ENCODE data around the gene TSNAXIP1.
"Not testable (repeated sequence)": the region's sequence is repeated elsewhere in the genome, so short reads cannot be mapped to it uniquely, and the experiment has no call there.

The TSNAXIP1 gene

DNA sequence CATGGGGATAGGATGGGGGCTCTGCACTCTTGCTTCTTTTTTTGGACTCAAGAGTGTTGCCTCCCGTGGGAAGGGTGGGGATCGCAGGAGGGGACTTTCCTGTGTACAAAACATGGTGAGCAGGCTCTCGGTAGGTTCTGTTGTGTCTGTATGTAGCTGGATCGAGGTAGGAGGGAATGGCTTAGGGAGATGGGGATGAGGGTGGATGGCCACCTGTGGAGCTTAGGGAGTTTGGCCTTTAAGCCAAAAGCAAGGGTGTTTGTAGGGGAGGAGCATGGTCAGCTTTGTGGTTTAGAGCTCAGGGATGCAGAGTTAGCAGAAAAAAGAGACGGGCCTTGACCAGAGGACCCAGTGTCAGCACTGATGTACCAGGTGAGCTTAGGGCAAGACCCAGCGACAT lies 55.2 kb downstream of the TSNAXIP1 start:
- Histone ChIP-seq H3K36me3 (replicated peaks; ENCODE audit: insufficient read depth, low read length) (no peaks in the 10 kb centered on the region; the same call in none of the 2 replicates), H3K27ac (ENCODE audit: low read length) (no peak overlapping the region), H3K9ac (ENCODE audit: low read length) (no peak overlapping the region), H3K79me2 (ENCODE audit: low read length) (peaks cover 77% of the 10 kb centered on the region), H4K20me1 (ENCODE audit: insufficient read depth, low read length) (peaks cover 5% of the 10 kb centered on the region; the same call in 1 of the 2 replicates), H3K9me3 (replicated peaks; ENCODE audit: insufficient read depth, low read length) (no peaks in the 10 kb centered on the region), H3K4me1 (ENCODE audit: low read length) (no peaks in the 10 kb centered on the region), H3F3A (ENCODE audit: insufficient read depth, low read length) (no peaks in the 10 kb centered on the region), H2AFZ (ENCODE audit: low read length) (no peak overlapping the region), H3K27me3 (replicated peaks; ENCODE audit: insufficient read depth, low read length) (no peaks in the 10 kb centered on the region), H3K4me3 (ENCODE audit: low read length) (no peak overlapping the region), H3K9me2 (replicated peaks; ENCODE audit: insufficient read depth, low read length) (no peaks in the 10 kb centered on the region), H3K4me2 (ENCODE audit: low read depth, low read length) (no peak overlapping the region)
- DNase-seq, result no peak
- TF ChIP-seq, protein P1, sequence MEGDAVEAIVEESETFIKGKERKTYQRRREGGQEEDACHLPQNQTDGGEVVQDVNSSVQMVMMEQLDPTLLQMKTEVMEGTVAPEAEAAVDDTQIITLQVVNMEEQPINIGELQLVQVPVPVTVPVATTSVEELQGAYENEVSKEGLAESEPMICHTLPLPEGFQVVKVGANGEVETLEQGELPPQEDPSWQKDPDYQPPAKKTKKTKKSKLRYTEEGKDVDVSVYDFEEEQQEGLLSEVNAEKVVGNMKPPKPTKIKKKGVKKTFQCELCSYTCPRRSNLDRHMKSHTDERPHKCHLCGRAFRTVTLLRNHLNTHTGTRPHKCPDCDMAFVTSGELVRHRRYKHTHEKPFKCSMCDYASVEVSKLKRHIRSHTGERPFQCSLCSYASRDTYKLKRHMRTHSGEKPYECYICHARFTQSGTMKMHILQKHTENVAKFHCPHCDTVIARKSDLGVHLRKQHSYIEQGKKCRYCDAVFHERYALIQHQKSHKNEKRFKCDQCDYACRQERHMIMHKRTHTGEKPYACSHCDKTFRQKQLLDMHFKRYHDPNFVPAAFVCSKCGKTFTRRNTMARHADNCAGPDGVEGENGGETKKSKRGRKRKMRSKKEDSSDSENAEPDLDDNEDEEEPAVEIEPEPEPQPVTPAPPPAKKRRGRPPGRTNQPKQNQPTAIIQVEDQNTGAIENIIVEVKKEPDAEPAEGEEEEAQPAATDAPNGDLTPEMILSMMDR (IDR thresholded peaks at IDR 0.05; ENCODE audit: low read length), result no peak

DNA sequence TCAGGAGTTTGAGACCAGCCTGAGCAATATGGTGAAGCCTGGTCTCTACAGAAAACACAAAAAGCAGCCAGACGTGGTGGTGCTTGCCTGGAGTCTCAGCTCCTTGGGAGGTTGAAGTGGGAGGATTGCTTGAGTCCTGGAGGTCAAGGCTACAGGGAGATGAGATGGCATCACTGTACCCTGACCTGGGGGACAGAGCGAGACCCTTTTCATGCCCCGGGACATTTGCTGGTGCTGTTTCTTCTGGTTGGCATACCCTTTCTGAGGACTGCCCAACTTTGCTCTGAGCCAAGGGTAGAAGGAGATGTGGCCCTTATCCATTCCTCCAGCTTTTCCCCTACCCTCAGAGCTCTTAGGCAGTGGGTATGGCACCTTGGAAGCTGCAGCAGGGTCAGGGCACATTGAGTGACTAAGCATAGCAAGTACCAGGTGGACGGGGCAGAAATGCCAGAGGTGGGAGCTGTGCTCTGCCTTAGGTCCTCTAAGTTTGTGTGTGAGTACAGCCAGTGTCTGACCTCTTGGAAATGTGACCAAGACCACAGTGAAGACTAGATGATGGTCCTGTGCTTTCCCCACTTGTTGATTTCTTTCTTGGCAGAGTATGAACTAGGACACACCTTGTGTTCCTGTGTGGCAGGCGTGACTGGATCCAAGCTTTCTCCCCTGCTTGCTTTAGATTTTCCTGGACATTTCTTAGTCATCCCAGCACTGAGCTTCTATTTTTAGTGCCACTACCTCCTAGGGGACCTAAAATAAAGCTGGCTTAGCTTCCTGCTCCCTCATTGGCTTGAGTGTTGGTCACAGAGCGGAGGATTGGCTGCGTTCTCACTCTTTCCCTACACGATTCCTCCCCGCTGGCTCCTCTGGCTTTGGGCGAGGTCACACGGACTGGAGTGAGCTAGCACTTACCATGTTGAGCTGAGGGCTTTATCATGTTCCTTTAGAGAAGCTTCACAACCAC lies 56.2 kb downstream of the TSNAXIP1 start:
- Histone ChIP-seq H4K20me1 (ENCODE audit: insufficient read depth, low read length) (no peaks in the 10 kb centered on the region; the same call in 1 of the 2 replicates), H3K9me2 (replicated peaks; ENCODE audit: insufficient read depth, low read length) (no peaks in the 10 kb centered on the region), H3F3A (ENCODE audit: insufficient read depth, low read length) (no peaks in the 10 kb centered on the region), H2AFZ (ENCODE audit: low read length) (no peak overlapping the region), H3K4me2 (ENCODE audit: low read depth, low read length) (no peak overlapping the region), H3K36me3 (replicated peaks; ENCODE audit: insufficient read depth, low read length) (no peaks in the 10 kb centered on the region; the same call in none of the 2 replicates), H3K9me3 (replicated peaks; ENCODE audit: insufficient read depth, low read length) (no peaks in the 10 kb centered on the region), H3K27me3 (replicated peaks; ENCODE audit: insufficient read depth, low read length) (no peaks in the 10 kb centered on the region), H3K9ac (ENCODE audit: low read length) (no peak overlapping the region), H3K79me2 (ENCODE audit: low read length) (peaks cover 69% of the 10 kb centered on the region), H3K4me1 (ENCODE audit: low read length) (no peaks in the 10 kb centered on the region), H3K4me3 (ENCODE audit: low read length) (no peak overlapping the region), H3K27ac (ENCODE audit: low read length) (no peak overlapping the region)
- no peak for DNase-seq
- no peak for TF ChIP-seq EZH2 (optimal IDR thresholded peaks at IDR 0.05; ENCODE audit: low read depth, low read length)
- no peak for TF ChIP-seq EZH2phosphoT487 (IDR thresholded peaks at IDR 0.05; ENCODE audit: low read length)
- TF ChIP-seq, protein P1 (IDR thresholded peaks at IDR 0.05; ENCODE audit: low read length), result no peak

DNA sequence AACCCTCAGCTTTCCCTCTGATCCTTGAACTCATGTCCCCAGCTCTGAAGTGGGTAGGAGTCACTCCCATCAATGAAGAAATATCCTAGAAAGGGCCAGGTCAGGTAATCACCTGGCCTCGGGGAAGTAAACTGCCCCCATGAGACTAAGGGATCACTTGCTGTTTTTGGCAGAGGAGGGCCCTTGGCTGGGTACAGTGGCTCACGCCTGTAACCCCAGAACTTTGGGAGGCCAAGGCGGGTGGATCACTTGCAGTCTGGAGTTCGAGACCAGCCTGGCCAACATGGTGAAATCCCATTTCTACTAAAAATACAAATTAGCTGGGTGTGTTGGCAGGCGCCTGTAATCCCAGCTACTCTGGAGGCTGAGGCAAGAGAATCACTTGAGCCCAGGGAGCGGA lies 57.4 kb downstream of the TSNAXIP1 start:
- H4K20me1 ChIP-seq (ENCODE audit: insufficient read depth, low read length); H3K27me3 ChIP-seq (replicated peaks; ENCODE audit: insufficient read depth, low read length); H3K36me3 ChIP-seq (replicated peaks; ENCODE audit: insufficient read depth, low read length); H3K4me1 ChIP-seq (ENCODE audit: low read length); H3K4me3 ChIP-seq (ENCODE audit: low read length); H3F3A ChIP-seq (ENCODE audit: insufficient read depth, low read length); H3K4me2 ChIP-seq (ENCODE audit: low read depth, low read length); H3K9me3 ChIP-seq (replicated peaks; ENCODE audit: insufficient read depth, low read length); H3K9ac ChIP-seq (ENCODE audit: low read length); DNase-seq; H2AFZ ChIP-seq (ENCODE audit: low read length); H3K27ac ChIP-seq (ENCODE audit: low read length); H3K9me2 ChIP-seq (replicated peaks; ENCODE audit: insufficient read depth, low read length): not testable (repeated sequence)
- H3K79me2 ChIP-seq (ENCODE audit: low read length), result peaks cover 58% of the 10 kb centered on the region

DNA sequence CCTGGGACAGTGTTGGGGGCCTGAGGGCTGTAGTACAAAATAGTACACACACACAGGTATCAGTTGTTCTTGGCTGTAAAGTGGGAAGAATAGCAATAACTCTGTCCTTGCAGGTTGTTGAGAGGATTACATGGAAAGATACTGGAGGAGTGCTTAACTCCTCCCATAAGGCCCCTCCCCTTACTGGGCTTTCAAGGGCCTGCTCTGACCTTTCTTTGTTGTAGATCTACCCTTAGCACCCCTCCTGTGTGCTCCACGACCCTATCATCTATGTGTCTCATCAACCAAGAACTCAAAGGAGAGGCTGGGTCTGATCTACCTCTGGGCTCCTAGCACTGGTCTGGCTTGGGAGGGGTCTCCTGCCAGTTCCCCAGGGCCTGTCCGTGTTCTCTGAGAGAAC lies 57.9 kb downstream of the TSNAXIP1 start:
- Histone ChIP-seq H3K27me3 (replicated peaks; ENCODE audit: insufficient read depth, low read length) (no peaks in the 10 kb centered on the region), H3K27ac (ENCODE audit: low read length) (no peak overlapping the region), H3K9me2 (replicated peaks; ENCODE audit: insufficient read depth, low read length) (no peaks in the 10 kb centered on the region), H3K4me1 (ENCODE audit: low read length) (no peaks in the 10 kb centered on the region), H3K79me2 (ENCODE audit: low read length) (peaks cover 53% of the 10 kb centered on the region), H2AFZ (ENCODE audit: low read length) (no peak overlapping the region), H3K9ac (ENCODE audit: low read length) (no peak overlapping the region), H3F3A (ENCODE audit: insufficient read depth, low read length) (no peaks in the 10 kb centered on the region), H3K36me3 (replicated peaks; ENCODE audit: insufficient read depth, low read length) (no peaks in the 10 kb centered on the region; the same call in none of the 2 replicates), H3K9me3 (replicated peaks; ENCODE audit: insufficient read depth, low read length) (no peaks in the 10 kb centered on the region), H4K20me1 (ENCODE audit: insufficient read depth, low read length) (no peaks in the 10 kb centered on the region; the same call in 1 of the 2 replicates), H3K4me3 (ENCODE audit: low read length) (no peak overlapping the region), H3K4me2 (ENCODE audit: low read depth, low read length) (no peak overlapping the region)
- TF ChIP-seq EZH2phosphoT487 (IDR thresholded peaks at IDR 0.05; ENCODE audit: low read length) (no peak), EZH2 (optimal IDR thresholded peaks at IDR 0.05; ENCODE audit: low read depth, low read length) (no peak)
- TF ChIP-seq, protein P1 (IDR thresholded peaks at IDR 0.05; ENCODE audit: low read length), result no peak
- no peak for DNase-seq
